A549 (cell line): ENCODE results near the gene CSGALNACT2. TPM values are rescaled to one million over a fixed set of nuclear protein-coding genes. Genes with fewer than 3 reads are reported as not detected.
A peak's percentile ranks its signal among the peaks of the same experiment; 100 is the strongest.

Experiments
- ATAC-seq, 2 experiments: fragments of 200-7000 bp in 1 of 2; fragments of >200 bp in 1 of 2; cut with Nextera tagmentation in 1 of 2; cut with Tn5 transposase in 1 of 2; 3 replicates each; pipeline versions ENCODE4 v1.8.0 to v1.9.1; 2018 to 2020; ENCODE audit warnings: mild to moderate bottlenecking in 1 of 2, moderate library complexity in 1 of 2
- CTCF ChIA-PET: fragments of 300-600 bp; sonication (Branson Sonifier 250); formaldehyde crosslinking; extraction: SDS; loops from one replicate; lab custom pipeline; 2021; ENCODE audit warnings: antibody characterized with exemption, inconsistent platforms; lab: Yijun Ruan, JAX
- POLR2A ChIA-PET: fragments of 350-600 bp; formaldehyde crosslinking; extraction: SDS; loops from one replicate; lab custom pipeline; 2021; ENCODE audit warnings: antibody characterized with exemption, inconsistent platforms; lab: Yijun Ruan, JAX
- DNase-seq, 2 experiments: peaks; one replicate each; pipeline versions ENCODE4 v3.0.0 to v3.0.0-alpha.2; 2011 to 2016; ENCODE audit warnings: low read depth in 1 of 2, low spot score in 1 of 2
- FAIRE-seq: peaks from 2 replicates; lab custom pipeline; 2011; peaks lifted over from hg19 to GRCh38; lab: Jason Lieb, UNC
- H3K27ac ChIP-seq, 2 experiments: fragments of >200 bp; sonication (Bioruptor Twin); formaldehyde crosslinking; 3 replicates each; pipeline ENCODE4 v1.5.1; 2016 to 2017
- H3K4me1 ChIP-seq: fragments of >200 bp; sonication (Bioruptor Twin); formaldehyde crosslinking; 3 replicates; pipeline ENCODE4 v1.6.1; 2016
- H3K4me2 ChIP-seq: fragments of >200 bp; sonication (Bioruptor Twin); formaldehyde crosslinking; 3 replicates; pipeline ENCODE4 v1.6.1; 2016
- H3K4me3 ChIP-seq: fragments of >200 bp; sonication (Bioruptor Twin); formaldehyde crosslinking; 3 replicates; pipeline ENCODE4 v1.5.1; 2016
- H3K9me3 ChIP-seq: fragments of >200 bp; sonication (Bioruptor Twin); formaldehyde crosslinking; 3 replicates; pipeline ENCODE4 v1.6.1; 2016
- CBX8 ChIP-seq: fragments of 200-600 bp; sonication (generic); IDR thresholded peaks from 2 replicates; pipeline ENCODE4 v1.6.1; 2016
- CHD4 ChIP-seq: fragments of 200-600 bp; sonication (generic); IDR thresholded peaks from 2 replicates; pipeline ENCODE4 v1.6.1; 2016; ENCODE audit warnings: antibody characterized with exemption, mild to moderate bottlenecking, borderline replicate concordance
- EP300 ChIP-seq, 2 experiments: fragments of >200 bp; sonication (Bioruptor Twin); formaldehyde crosslinking; IDR thresholded peaks; 2 replicates in 1 of 2; 3 replicates in 1 of 2; pipeline ENCODE4 v1.6.1; 2016 to 2017
- ESRRA ChIP-seq: fragments of 150-350 bp; IDR thresholded peaks from 2 replicates; pipeline ENCODE4 v1.6.1; 2014; ENCODE audit warnings: mild to moderate bottlenecking, low read length, borderline replicate concordance
- FOSL2 ChIP-seq, 2 experiments: fragments of 450-650 bp in 1 of 2; fragments of >200 bp in 1 of 2; sonication (Bioruptor Twin) in 1 of 2; formaldehyde crosslinking; IDR thresholded peaks; 2 replicates each; pipeline versions ENCODE4 v1.5.0 to v1.6.1; 2016 to 2020; ENCODE audit warnings: mild to moderate bottlenecking in 1 of 2, moderate library complexity in 1 of 2
- GATA3 ChIP-seq: IDR thresholded peaks from 2 replicates; pipeline ENCODE4 v1.6.1; 2012; ENCODE audit warnings: borderline replicate concordance
- HOXA7 ChIP-seq: fragments of 250-450 bp; sonication (Bioruptor Pico); IDR thresholded peaks from 2 replicates; pipeline ENCODE4 v1.5.0; 2020; ENCODE audit warnings: mild to moderate bottlenecking, moderate library complexity
- KDM5A ChIP-seq: fragments of 200-600 bp; sonication (generic); IDR thresholded peaks from 2 replicates; pipeline ENCODE4 v1.6.1; 2016; ENCODE audit warnings: antibody characterized with exemption, mild to moderate bottlenecking
- MAFK ChIP-seq: fragments of 450-650 bp; IDR thresholded peaks from 2 replicates; pipeline ENCODE4 v1.6.1; 2014; ENCODE audit not compliant: partially characterized antibody
- MAZ ChIP-seq: fragments of 150-350 bp; IDR thresholded peaks from 2 replicates; pipeline ENCODE4 v1.6.1; 2014; ENCODE audit warnings: antibody characterized with exemption, low read depth, low read length, borderline replicate concordance
- POLR2A ChIP-seq: IDR thresholded peaks from 2 replicates; pipeline ENCODE4 v1.6.1; 2012; ENCODE audit warnings: mild to moderate bottlenecking, low read length
- RAD21 ChIP-seq, 2 experiments: fragments of >200 bp in 1 of 2; sonication (Bioruptor Twin) in 1 of 2; formaldehyde crosslinking in 1 of 2; IDR thresholded peaks in 1 of 2; conservative IDR thresholded peaks in 1 of 2; 2 replicates in 1 of 2; 3 replicates in 1 of 2; pipeline ENCODE4 v1.6.1; 2012 to 2018; ENCODE audit warnings: inconsistent platforms in 1 of 2
- RCOR1 ChIP-seq: fragments of 150-350 bp; IDR thresholded peaks from 2 replicates; pipeline ENCODE4 v1.6.1; 2014; ENCODE audit warnings: antibody characterized with exemption, low read length, low read depth
- RNF2 ChIP-seq: fragments of 200-600 bp; sonication (generic); IDR thresholded peaks from 2 replicates; pipeline ENCODE4 v1.6.1; 2016; ENCODE audit warnings: low read depth, mild to moderate bottlenecking, antibody characterized with exemption, moderate library complexity, borderline replicate concordance
- TFCP2L1 ChIP-seq: fragments of 250-450 bp; sonication (Bioruptor Pico); IDR thresholded peaks from 2 replicates; pipeline ENCODE4 v1.5.0; 2021; ENCODE audit warnings: mild to moderate bottlenecking
- WGBS: methylation state at CpG from one replicate; pipeline ENCODE4 v1.1.6; 2017; ENCODE audit errors: missing lambda C conversion rate; 5-methylcytosine and 5-hydroxymethylcytosine counted together
- polyA plus RNA-seq, 4 experiments: library from polyadenylated mRNA; depleted of rRNA in 3 of 4; stranded (reverse); fragments of >200 nt; fragmentation: RNase III in 1 of 4; extraction: RNeasy Plus Mini Kit Qiagen cat#74134 plus additional on column Dnase treatment in 1 of 4; gene quantifications; 2 replicates in 3 of 4; 3 replicates in 1 of 4; pipeline ENCODE4 v1.2.3, GENCODE V29; 2011 to 2017
- TF ChIP-seq, protein P1 (sequence below): IDR thresholded peaks from 2 replicates; pipeline ENCODE4 v1.6.1; 2012
- TF ChIP-seq, protein P2 (sequence below): fragments of >200 bp; sonication (Bioruptor Twin); formaldehyde crosslinking; IDR thresholded peaks from 3 replicates; pipeline ENCODE4 v1.6.1; 2016
- TF ChIP-seq, protein P3 (sequence below): IDR thresholded peaks from 2 replicates; pipeline ENCODE4 v1.6.1; 2012
- TF ChIP-seq, protein P4 (sequence below): fragments of >200 bp; sonication (Bioruptor Twin); formaldehyde crosslinking; IDR thresholded peaks from 2 replicates; pipeline ENCODE4 v1.6.1; 2016
- TF ChIP-seq, protein P5 (sequence below): fragments of 200-600 bp; sonication (generic); IDR thresholded peaks from 2 replicates; pipeline ENCODE4 v1.6.1; 2016; ENCODE audit warnings: antibody characterized with exemption, mild to moderate bottlenecking, moderate library complexity
- TF ChIP-seq, protein P6 (sequence below): fragments of 150-350 bp; IDR thresholded peaks from 2 replicates; pipeline ENCODE4 v1.6.1; 2014; ENCODE audit warnings: low read depth, mild to moderate bottlenecking, low read length

CSGALNACT2 gene
- polyA plus RNA-seq, 2 of the 4 experiments (the other 2 are of a cell fraction), result 11.2 to 29.9 TPM

- TF ChIP-seq, protein P1, sequence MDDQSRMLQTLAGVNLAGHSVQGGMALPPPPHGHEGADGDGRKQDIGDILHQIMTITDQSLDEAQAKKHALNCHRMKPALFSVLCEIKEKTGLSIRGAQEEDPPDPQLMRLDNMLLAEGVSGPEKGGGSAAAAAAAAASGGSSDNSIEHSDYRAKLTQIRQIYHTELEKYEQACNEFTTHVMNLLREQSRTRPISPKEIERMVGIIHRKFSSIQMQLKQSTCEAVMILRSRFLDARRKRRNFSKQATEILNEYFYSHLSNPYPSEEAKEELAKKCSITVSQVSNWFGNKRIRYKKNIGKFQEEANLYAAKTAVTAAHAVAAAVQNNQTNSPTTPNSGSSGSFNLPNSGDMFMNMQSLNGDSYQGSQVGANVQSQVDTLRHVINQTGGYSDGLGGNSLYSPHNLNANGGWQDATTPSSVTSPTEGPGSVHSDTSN, result no peak
These were observed 56.6 kb downstream of the CSGALNACT2 start (continued) for GRCh38 chr10:43194859-43195258.

DNA sequence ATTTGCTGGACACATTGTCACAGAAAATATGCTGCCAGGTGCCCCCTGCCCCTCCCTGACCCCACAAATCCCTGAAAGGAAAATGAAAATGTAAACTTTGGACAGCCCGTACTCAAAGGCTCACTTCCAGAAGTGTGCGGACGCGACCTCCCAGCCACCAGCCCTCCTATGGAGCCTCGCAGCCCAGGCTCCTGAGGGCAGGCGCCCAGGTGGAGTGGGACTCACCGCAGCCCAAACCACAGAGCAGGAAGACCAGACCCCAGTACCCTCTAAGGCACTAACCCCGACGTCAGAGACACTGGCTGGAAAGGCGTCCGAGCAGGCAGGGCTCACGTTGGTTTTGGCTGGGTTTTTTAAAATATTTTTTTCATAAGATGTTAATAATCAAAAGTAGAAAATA, 57.3 kb downstream of the CSGALNACT2 start:
- POLR2A ChIA-PET, result no interaction called here
- TF ChIP-seq RNF2 (no peak), GATA3 (no peak)
- WGBS, result 90% methylated on average over 12 of the region's 12 CpGs

GRCh38 chr10:43196131-43196980, 58.1 kb downstream of the CSGALNACT2 start:
- Histone ChIP-seq H3K9me3 (no peaks in the 10 kb centered on the region), H3K4me1 (no peaks in the 10 kb centered on the region), H3K4me3 (no peak overlapping the region), H3K27ac (no peak overlapping the region), H3K4me2 (no peak overlapping the region)
- FAIRE-seq, result no peak
- 0 out of 2 replicates have a peak, but pooled peaks have one; percentile 10 for TF ChIP-seq POLR2A
- no peak for TF ChIP-seq FOSL2 (IDR thresholded peaks at IDR 0.05)
- no peak for TF ChIP-seq FOSL2 (CRISPR knock-in tag; IDR thresholded peaks at IDR 0.05)
- ChIA-PET CTCF (no interaction called here), POLR2A (no interaction called here)
- WGBS, result 86% methylated on average over 20 of the region's 20 CpGs
- ATAC-seq, result no peak
- no peak for DNase-seq

More for the DNA sequence above, 57.3 kb downstream of the CSGALNACT2 start:
- Histone ChIP-seq H3K4me3 (no peak overlapping the region), H3K4me2 (no peak overlapping the region), H3K4me1 (no peaks in the 10 kb centered on the region), H3K9me3 (no peaks in the 10 kb centered on the region), H3K27ac (no peak overlapping the region)
- ATAC-seq (no peak), DNase-seq (no peak), FAIRE-seq (no peak)
- CTCF ChIA-PET, result interaction anchor here (4.5 kb wide), 1 partner anchor 10 kb away, joined by 39 read pairs; no protein-coding TSS in a partner anchor

GRCh38 chr10:43196981-43197833, 59.0 kb downstream of the CSGALNACT2 start:
- FAIRE-seq, result no peak
- Histone ChIP-seq H3K9me3 (no peaks in the 10 kb centered on the region), H3K4me2 (no peak overlapping the region), H3K4me3 (no peak overlapping the region), H3K27ac (no peak overlapping the region), H3K4me1 (no peaks in the 10 kb centered on the region)
- no peak for DNase-seq
- ChIA-PET POLR2A (no interaction called here), CTCF (no interaction called here)
- 84% methylated on average over 16 of the region's 20 CpGs for WGBS
- ATAC-seq, result peak in 1 of 2 experiments; percentile 22; a peak in 2 of 6 replicates
- TF ChIP-seq RAD21 (conservative IDR thresholded peaks at IDR 0.05 in 1 of 2, IDR thresholded peaks at IDR 0.05 in 1 of 2) (no peak; a peak in 1 of 5 replicates), HOXA7 (CRISPR knock-in tag) (no peak), POLR2A (no peak), RCOR1 (no peak), TFCP2L1 (CRISPR knock-in tag) (no peak), CBX8 (no peak), KDM5A (no peak), MAFK (no peak), ESRRA (no peak), MAZ (no peak), EP300 (IDR thresholded peaks at IDR 0.05) (no peak), CHD4 (no peak)
- TF ChIP-seq, protein P2, sequence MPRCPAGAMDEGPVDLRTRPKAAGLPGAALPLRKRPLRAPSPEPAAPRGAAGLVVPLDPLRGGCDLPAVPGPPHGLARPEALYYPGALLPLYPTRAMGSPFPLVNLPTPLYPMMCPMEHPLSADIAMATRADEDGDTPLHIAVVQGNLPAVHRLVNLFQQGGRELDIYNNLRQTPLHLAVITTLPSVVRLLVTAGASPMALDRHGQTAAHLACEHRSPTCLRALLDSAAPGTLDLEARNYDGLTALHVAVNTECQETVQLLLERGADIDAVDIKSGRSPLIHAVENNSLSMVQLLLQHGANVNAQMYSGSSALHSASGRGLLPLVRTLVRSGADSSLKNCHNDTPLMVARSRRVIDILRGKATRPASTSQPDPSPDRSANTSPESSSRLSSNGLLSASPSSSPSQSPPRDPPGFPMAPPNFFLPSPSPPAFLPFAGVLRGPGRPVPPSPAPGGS, result no peak
- TF ChIP-seq, protein P3, sequence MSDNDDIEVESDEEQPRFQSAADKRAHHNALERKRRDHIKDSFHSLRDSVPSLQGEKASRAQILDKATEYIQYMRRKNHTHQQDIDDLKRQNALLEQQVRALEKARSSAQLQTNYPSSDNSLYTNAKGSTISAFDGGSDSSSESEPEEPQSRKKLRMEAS, result no peak
- TF ChIP-seq, protein P4, sequence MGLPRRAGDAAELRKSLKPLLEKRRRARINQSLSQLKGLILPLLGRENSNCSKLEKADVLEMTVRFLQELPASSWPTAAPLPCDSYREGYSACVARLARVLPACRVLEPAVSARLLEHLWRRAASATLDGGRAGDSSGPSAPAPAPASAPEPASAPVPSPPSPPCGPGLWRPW, result no peak
- TF ChIP-seq, protein P5, sequence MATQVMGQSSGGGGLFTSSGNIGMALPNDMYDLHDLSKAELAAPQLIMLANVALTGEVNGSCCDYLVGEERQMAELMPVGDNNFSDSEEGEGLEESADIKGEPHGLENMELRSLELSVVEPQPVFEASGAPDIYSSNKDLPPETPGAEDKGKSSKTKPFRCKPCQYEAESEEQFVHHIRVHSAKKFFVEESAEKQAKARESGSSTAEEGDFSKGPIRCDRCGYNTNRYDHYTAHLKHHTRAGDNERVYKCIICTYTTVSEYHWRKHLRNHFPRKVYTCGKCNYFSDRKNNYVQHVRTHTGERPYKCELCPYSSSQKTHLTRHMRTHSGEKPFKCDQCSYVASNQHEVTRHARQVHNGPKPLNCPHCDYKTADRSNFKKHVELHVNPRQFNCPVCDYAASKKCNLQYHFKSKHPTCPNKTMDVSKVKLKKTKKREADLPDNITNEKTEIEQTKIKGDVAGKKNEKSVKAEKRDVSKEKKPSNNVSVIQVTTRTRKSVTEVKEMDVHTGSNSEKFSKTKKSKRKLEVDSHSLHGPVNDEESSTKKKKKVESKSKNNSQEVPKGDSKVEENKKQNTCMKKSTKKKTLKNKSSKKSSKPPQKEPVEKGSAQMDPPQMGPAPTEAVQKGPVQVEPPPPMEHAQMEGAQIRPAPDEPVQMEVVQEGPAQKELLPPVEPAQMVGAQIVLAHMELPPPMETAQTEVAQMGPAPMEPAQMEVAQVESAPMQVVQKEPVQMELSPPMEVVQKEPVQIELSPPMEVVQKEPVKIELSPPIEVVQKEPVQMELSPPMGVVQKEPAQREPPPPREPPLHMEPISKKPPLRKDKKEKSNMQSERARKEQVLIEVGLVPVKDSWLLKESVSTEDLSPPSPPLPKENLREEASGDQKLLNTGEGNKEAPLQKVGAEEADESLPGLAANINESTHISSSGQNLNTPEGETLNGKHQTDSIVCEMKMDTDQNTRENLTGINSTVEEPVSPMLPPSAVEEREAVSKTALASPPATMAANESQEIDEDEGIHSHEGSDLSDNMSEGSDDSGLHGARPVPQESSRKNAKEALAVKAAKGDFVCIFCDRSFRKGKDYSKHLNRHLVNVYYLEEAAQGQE, result no peak
- TF ChIP-seq, protein P6, sequence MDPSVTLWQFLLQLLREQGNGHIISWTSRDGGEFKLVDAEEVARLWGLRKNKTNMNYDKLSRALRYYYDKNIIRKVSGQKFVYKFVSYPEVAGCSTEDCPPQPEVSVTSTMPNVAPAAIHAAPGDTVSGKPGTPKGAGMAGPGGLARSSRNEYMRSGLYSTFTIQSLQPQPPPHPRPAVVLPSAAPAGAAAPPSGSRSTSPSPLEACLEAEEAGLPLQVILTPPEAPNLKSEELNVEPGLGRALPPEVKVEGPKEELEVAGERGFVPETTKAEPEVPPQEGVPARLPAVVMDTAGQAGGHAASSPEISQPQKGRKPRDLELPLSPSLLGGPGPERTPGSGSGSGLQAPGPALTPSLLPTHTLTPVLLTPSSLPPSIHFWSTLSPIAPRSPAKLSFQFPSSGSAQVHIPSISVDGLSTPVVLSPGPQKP, result no peak
